Stomach smooth muscle (tissue), 2 donors: ENCODE data around the gene ZNF117.
"Not testable (repeated sequence)": the region's sequence is repeated elsewhere in the genome, so short reads cannot be mapped to it uniquely, and the experiment has no call there.

Experiments used
- H3K27ac ChIP-seq: one replicate; pipeline ENCODE4 v1.7.0; 2013; ENCODE audit warnings: mild to moderate bottlenecking, low read length, inconsistent platforms
- H3K27me3 ChIP-seq, 2 donors: one replicate each; pipeline ENCODE4 v1.7.0; 2013; ENCODE audit warnings: low read length in 2 of 2; ENCODE audit not compliant: insufficient read depth in 2 of 2, control insufficient read depth in 1 of 2
- H3K36me3 ChIP-seq, 2 donors: one replicate each; pipeline ENCODE4 v1.7.0; 2013; ENCODE audit warnings: low read length in 2 of 2; ENCODE audit not compliant: control insufficient read depth in 2 of 2, insufficient read depth in 2 of 2
- H3K4me1 ChIP-seq: one replicate; pipeline ENCODE4 v1.7.0; 2013; ENCODE audit warnings: low read length; ENCODE audit not compliant: control insufficient read depth, insufficient read depth
- H3K4me3 ChIP-seq, 2 donors: one replicate each; pipeline ENCODE4 v1.7.0; 2013; ENCODE audit warnings: low read length in 2 of 2
- H3K9ac ChIP-seq, 2 donors: one replicate each; pipeline ENCODE4 v1.7.0; 2013; ENCODE audit warnings: low read length in 2 of 2, mild to moderate bottlenecking in 1 of 2
- H3K9me3 ChIP-seq, 2 donors: one replicate each; pipeline ENCODE4 v1.7.0; 2013; ENCODE audit warnings: low read length in 2 of 2; ENCODE audit not compliant: control insufficient read depth in 2 of 2
- donor health status: healthy.
- donor health status: Pancreatic carcinoma.

ZNF117 gene

DNA sequence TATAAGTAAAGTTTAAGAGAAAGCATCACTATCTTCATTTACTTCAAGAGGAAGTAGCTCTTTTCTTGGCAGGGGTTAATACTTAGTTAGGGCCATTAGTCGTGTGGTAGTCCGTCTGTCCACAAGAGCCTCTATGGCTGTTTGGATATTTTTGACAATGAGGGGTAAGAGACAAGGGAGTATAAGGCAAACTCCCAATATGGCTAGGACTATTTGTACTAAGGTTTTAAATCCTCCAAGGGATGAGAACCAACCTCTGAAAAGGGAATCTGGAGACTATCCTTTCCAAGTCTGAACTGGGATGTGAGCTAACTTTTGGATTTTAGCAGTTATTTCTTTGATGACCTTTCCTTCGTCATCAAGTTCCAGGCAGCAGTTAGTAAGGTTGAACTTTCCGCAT is at the start of gene ZNF117:
TSS of gene ZNF117 (minus strand) at position 101 of the 400 bp plus-strand sequence.
- H3K9me3 ChIP-seq: peaks cover 0 to 3% of the 10 kb centered on the region in 2 donors
- no peaks in the 10 kb centered on the region for H3K4me1 ChIP-seq
- H3K4me3 ChIP-seq: no peak within 1 kb of the TSS
- no peak within 1 kb of the TSS for H3K27ac ChIP-seq
- H3K9ac ChIP-seq: no peak within 1 kb of the TSS
- H3K36me3 ChIP-seq: peaks cover 0 to 2% of the 10 kb centered on the region in 2 donors
- H3K27me3 ChIP-seq: no peaks in the 10 kb centered on the region

- Histone ChIP-seq H3K9ac (peak overlapping the region; percentile 58 to 72), H3K4me3 (peak overlapping the region; percentile 72 to 78)
- not testable (repeated sequence) for H3K27ac ChIP-seq, H3K9me3 ChIP-seq, H3K27me3 ChIP-seq, H3K4me1 ChIP-seq, H3K36me3 ChIP-seq
These were observed 47.9 kb upstream of the ZNF117 start for GRCh38 chr7:65038767-65039166.

DNA sequence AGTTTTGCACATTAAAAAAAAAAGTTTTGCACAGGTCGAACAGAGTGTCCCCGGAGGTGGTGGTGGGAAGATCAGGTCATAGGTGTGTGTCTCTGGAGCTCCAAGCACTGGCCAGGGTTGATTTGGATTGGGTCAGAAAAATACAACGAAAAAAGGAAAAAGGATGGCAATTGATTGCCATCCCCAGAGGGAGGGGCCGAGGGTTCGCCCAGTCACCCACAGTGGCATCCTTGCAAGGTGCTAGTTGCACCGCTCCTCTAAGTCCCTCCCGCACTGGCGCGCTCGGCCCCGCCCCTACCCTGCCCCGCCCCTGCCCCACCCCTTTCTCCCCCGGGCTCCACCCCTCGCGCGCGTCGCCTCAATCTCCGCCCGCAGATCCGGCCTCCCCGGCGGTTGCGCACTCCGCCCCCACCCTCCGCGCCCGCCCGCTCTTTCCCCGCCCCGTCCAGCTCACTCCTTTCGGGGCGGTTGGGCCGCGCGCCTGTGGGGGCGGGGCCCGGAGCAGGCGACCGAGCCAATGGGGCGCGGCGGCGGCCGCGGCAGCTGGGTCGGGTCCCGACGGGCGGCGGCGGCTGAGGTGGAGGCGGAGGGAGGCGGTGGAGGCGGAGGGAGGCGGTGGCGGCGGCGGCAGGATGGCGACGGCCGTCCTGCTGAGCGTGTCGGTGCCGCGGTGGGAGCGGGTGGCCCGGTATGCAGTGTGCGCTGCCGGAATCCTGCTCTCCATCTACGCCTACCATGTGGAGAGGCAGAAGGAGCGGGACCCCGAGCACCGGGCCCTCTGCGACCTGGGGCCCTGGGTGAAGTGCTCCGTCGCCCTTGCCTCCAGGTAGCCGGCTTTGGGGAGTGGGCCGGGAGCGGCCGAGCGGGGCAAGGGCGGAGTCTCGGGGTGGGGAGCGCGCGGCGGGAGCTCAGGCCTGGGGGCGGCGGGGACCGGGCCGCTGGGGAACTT is 47.2 kb upstream of the ZNF117 start:
- H3K27ac ChIP-seq: no peak overlapping the region
- no peaks in the 10 kb centered on the region for H3K9me3 ChIP-seq
- peak overlapping the region; percentile 43 to 78 for H3K4me3 ChIP-seq
- peak overlapping the region; percentile 59 to 60 for H3K9ac ChIP-seq
- no peaks in the 10 kb centered on the region for H3K36me3 ChIP-seq
- peaks cover 3% of the 10 kb centered on the region for H3K4me1 ChIP-seq
- H3K27me3 ChIP-seq: no peaks in the 10 kb centered on the region

DNA sequence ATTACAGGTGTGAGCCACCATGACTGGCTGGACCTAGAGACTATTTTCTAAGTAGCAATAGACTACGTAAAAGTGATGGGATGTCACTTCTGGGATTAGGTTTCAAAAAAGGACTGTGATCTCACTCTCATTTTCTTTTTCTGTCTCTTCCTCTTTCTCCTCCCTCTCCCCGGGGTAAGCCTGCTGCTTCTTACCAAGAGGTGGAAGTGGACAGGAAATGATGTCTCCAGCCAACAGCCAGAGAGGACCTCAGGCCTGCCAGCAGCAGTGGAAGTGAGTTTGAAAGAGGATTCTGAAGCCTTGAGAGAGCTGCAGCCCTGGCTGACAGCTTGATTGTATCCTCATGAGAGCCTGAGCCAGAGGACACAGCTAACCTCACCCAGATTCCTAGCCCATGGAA is 45.7 kb upstream of the ZNF117 start:
- not testable (repeated sequence) for H3K9ac ChIP-seq, H3K9me3 ChIP-seq, H3K27ac ChIP-seq, H3K4me3 ChIP-seq, H3K27me3 ChIP-seq, H3K4me1 ChIP-seq, H3K36me3 ChIP-seq

DNA sequence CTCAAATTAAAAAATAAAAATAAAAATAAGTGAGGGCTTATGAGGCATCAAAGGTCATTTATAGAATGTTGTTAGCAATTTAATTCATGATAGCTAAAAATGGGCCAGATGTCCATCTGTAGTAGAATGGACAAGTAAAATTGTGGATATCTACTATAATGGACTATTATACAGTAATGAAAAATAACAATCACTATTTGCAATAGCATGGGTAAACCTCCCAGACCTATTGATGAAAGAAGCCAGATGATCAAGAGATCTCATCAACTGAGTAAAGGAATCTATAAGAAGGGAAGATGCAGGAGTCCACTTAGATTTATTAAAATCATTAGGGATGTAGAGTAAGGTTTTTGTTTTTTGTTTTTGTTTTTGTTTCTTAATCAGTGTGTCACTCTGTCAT is 44.6 kb upstream of the ZNF117 start:
- not testable (repeated sequence) for H3K27ac ChIP-seq, H3K9ac ChIP-seq, H3K4me1 ChIP-seq, H3K4me3 ChIP-seq, H3K36me3 ChIP-seq, H3K9me3 ChIP-seq, H3K27me3 ChIP-seq

DNA sequence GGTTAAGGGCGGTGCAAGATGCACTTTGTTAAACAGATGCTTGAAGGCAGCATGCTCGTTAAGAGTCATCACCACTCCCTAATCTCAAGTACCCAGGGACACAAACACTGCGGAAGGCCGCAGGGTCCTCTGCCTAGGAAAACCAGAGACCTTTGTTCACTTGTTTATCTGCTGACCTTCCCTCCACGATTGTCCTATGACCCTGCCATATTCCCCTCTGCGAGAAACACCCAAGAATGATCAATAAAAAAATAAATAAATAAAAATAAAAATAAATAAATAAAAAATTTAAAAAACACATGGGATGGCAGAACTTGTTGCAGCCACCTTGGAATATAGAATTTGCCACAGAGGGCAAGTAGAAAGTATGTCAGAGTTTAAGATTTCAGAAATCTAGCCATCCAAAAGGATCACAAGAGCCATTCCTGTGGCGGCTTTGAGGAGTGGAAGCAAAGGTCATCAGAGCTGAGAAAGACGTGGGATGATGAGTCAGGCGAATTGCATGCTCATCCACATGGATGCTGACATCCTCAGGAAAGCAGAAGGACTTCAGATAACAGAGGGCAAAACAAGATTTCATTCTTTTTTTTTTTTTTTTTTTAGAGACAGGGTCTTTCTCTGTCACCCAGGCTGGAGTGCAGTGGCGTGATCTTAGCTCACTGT is 43.4 kb upstream of the ZNF117 start:
- not testable (repeated sequence) for H3K36me3 ChIP-seq, H3K4me1 ChIP-seq, H3K4me3 ChIP-seq, H3K27me3 ChIP-seq, H3K9me3 ChIP-seq, H3K27ac ChIP-seq, H3K9ac ChIP-seq

- not testable (repeated sequence) for H3K9me3 ChIP-seq, H3K4me1 ChIP-seq, H3K36me3 ChIP-seq, H3K27me3 ChIP-seq, H3K9ac ChIP-seq, H3K4me3 ChIP-seq, H3K27ac ChIP-seq
These were observed 42.6 kb upstream of the ZNF117 start for GRCh38 chr7:65033391-65033790.

DNA sequence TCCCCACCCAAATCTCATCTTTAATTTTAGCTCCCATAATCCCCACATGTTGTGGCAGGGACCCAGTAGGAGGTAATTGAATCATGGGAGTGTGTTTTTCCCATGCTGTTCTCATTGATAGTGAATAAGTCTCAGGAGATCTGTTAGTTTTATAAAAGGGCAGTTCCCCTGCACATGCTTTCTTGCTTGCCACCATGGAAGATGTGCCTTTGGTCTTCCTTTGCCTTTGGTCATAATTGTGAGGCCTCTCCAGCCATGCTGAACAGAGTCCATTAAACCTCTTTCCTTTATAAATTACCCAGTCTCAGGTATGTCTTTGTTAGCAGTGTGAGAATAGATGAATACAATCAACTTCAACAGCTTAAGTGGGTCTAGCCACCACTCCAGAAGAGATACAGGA is 34.2 kb upstream of the ZNF117 start:
- not testable (repeated sequence) for H3K9me3 ChIP-seq, H3K9ac ChIP-seq, H3K4me1 ChIP-seq, H3K27me3 ChIP-seq, H3K36me3 ChIP-seq, H3K27ac ChIP-seq, H3K4me3 ChIP-seq

DNA sequence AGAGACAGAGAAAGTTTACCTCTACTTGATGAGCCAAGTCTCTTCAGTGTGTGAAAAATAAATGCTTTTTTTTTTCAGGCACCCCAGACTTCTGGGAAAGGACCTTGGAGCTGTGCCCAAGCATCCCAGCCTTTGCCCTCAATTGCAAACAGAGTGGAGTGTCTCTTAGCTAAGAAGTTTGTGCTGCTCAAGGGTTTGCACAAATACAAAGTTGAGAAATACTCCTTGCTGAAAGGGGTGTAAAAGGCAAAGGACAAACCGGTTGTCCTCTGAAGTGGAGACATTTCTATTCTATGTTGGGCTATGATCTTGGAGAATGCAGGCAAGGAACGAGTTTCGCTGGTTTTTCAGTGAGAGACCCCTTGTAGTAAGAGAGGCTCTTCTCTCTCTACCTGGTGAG is 30.1 kb upstream of the ZNF117 start:
- H3K9me3 ChIP-seq, H3K4me3 ChIP-seq, H3K9ac ChIP-seq, H3K27me3 ChIP-seq, H3K27ac ChIP-seq, H3K4me1 ChIP-seq, H3K36me3 ChIP-seq: not testable (repeated sequence)

DNA sequence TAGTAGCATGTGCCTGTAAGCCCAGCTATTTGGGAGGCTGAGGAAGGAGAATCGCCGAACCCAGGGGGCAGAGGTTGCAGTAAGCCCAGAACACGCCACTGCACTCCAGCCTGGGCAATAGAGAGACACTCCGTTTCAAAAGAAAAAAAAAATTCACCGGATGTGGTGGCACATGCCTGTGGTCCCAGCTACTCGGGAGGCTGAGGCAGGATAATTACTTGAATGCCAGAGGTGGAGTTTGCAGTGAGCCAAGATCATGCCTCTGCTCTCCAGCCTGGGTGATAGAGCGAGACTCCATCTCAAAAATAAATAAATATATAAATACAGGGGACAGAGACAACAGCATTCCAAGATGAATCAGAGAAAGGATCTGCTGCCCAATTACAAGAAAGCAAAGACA is 19.0 kb upstream of the ZNF117 start:
- H3K27me3 ChIP-seq, H3K4me3 ChIP-seq, H3K36me3 ChIP-seq, H3K9ac ChIP-seq, H3K9me3 ChIP-seq, H3K27ac ChIP-seq: not testable (repeated sequence)
- H3K4me1 ChIP-seq: peaks cover 11% of the 10 kb centered on the region

DNA sequence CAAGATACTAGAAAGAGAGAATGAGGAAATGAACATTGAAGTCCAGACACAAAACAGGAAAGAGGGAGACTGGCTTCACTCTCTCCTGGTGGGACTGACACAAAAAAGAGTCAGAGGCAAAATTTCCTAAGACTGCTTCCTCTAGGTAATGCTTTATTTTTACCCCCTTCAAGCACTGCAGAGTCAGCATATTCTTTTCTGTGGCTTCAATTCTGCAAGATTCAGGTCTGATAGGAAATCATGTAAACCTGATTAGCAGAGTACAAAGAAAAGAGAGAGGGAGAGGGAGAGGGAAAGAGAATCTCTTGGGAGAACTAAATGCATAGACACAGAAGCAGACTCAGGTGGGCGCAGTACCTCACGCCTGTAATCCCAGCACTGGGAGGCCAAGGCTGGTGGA is 18.6 kb upstream of the ZNF117 start:
- not testable (repeated sequence) for H3K27ac ChIP-seq, H3K9ac ChIP-seq, H3K4me3 ChIP-seq, H3K27me3 ChIP-seq, H3K9me3 ChIP-seq, H3K36me3 ChIP-seq
- peaks cover 16% of the 10 kb centered on the region for H3K4me1 ChIP-seq
